ENCODE data around the gene EPHB1. TPM values are rescaled to one million over a fixed set of nuclear protein-coding genes. Genes with fewer than 3 reads are reported as not detected.

The EPHB1 gene
- total RNA-seq, 1 experiment from 2014 or later, result 0.86 TPM

DNA sequence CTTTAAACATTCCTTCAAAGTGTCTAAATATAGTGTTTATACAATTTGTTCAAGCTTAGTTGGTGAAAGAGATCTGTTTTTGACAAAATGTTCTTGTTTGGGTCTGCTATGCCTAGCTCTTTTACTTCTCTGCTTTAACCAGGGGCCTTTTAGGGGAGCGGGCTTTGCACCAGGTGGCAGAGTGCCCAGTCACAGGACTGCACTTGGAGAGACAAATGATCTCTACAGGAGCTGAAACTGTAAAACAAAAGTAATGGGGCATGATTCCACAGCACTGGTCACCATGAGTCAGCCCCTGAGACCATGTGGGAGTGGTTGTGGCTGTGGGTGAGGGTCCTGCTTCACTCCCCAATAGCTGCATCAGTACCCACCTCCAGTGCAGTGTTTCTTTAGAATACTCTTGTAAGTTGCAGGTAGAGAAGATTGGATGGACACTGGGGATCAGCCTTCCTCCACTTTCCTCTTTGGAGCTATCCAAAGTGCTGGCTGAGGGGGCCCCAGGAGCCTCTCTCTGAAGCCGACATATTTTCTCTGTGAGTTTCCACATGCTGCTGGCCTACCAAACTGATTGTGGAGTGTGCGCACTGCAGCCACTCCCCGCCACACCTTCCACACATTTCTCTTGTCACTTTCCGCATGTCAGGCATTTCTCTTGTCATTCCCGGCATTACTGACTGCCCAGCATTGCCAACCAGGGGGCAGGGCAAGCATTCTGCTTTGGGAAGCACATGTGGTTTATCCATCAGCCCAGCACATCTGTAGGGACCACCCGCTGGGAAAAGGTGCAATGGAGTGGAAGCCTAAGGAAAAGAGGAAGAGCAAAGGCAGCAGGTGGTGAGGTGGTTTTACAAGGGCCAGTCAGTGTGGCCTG, 110.0 kb downstream of the EPHB1 start:
- ChIA-PET CTCF (no interaction called here), POLR2A (no interaction called here)
- no TSS peak for BruUV-seq (replicated peaks)

More for the DNA sequence above, 110.0 kb downstream of the EPHB1 start:
- RAD21 ChIA-PET (ENCODE audit: low non-redundant PET in 1 of 2, low total read pairs in 2 of 2, uncharacterized antibody in 2 of 2, unreplicated experiment in 2 of 2), result no interaction called here
- no peak for DNase-seq (ENCODE audit: low read depth, low spot score)
- Histone ChIP-seq H3K27me3 (ENCODE audit: insufficient read depth, low read length) (peaks cover 36% of the 10 kb centered on the region), H3K9ac (ENCODE audit: low read length) (no peak overlapping the region), H3K9me3 (ENCODE audit: control insufficient read depth in 1 of 2, insufficient read depth in 1 of 2, low read depth in 1 of 2, low read length in 2 of 2) (no peaks in the 10 kb centered on the region), H3K4me1 (ENCODE audit: control insufficient read depth in 1 of 2, insufficient read depth in 2 of 2, low read length in 2 of 2) (no peaks in the 10 kb centered on the region), H3K36me3 (ENCODE audit: control insufficient read depth in 1 of 2, insufficient read depth in 2 of 2, low read length in 2 of 2) (no peaks in the 10 kb centered on the region), H2AFZ (ENCODE audit: low read depth, low read length, poor library complexity, severe bottlenecking) (no peak overlapping the region), H3K4me3 (replicated peaks in 1 of 2; ENCODE audit: low read depth in 1 of 2, low read length in 2 of 2) (no peak overlapping the region), H3K79me2 (ENCODE audit: insufficient read depth, low read length) (no peaks in the 10 kb centered on the region), H4K20me1 (ENCODE audit: insufficient read depth) (no peaks in the 10 kb centered on the region), H3K27ac (ENCODE audit: low read depth, low read length) (no peak overlapping the region), H3K9me2 (ENCODE audit: insufficient read depth) (no peaks in the 10 kb centered on the region), H3K4me2 (ENCODE audit: low read length) (no peak overlapping the region)
- TF ChIP-seq TCF7L2 (IDR thresholded peaks at IDR 0.05; ENCODE audit: borderline replicate concordance, extremely low read depth, insufficient read depth, insufficient read length) (no peak), EZH2phosphoT487 (IDR thresholded peaks at IDR 0.05; ENCODE audit: borderline replicate concordance) (no peak), ZNF274 (IDR thresholded peaks at IDR 0.05; ENCODE audit: low read depth, low read length) (no peak), YY1 (IDR thresholded peaks at IDR 0.05; ENCODE audit: extremely low read depth, insufficient replicate concordance, low read depth, low read length) (no peak), ZFX (IDR thresholded peaks at IDR 0.05) (no peak), EGR1 (IDR thresholded peaks at IDR 0.05; ENCODE audit: low read depth) (no peak), FOSL1 (IDR thresholded peaks at IDR 0.05; ENCODE audit: low read depth) (no peak), RAD21 (IDR thresholded peaks at IDR 0.05; ENCODE audit: low read depth) (no peak), CEBPB (IDR thresholded peaks at IDR 0.05; ENCODE audit: low read depth) (no peak), POLR2AphosphoS5 (IDR thresholded peaks at IDR 0.05; ENCODE audit: low read depth, low read length) (no peak), SP1 (IDR thresholded peaks at IDR 0.05; ENCODE audit: low read depth) (no peak), JUND (IDR thresholded peaks at IDR 0.05) (no peak)
- TF ChIP-seq, protein P1, sequence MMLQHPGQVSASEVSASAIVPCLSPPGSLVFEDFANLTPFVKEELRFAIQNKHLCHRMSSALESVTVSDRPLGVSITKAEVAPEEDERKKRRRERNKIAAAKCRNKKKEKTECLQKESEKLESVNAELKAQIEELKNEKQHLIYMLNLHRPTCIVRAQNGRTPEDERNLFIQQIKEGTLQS (IDR thresholded peaks at IDR 0.05), result no peak
- TF ChIP-seq, protein P2, sequence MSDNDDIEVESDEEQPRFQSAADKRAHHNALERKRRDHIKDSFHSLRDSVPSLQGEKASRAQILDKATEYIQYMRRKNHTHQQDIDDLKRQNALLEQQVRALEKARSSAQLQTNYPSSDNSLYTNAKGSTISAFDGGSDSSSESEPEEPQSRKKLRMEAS (IDR thresholded peaks at IDR 0.05), result no peak
- TF ChIP-seq, protein P3, sequence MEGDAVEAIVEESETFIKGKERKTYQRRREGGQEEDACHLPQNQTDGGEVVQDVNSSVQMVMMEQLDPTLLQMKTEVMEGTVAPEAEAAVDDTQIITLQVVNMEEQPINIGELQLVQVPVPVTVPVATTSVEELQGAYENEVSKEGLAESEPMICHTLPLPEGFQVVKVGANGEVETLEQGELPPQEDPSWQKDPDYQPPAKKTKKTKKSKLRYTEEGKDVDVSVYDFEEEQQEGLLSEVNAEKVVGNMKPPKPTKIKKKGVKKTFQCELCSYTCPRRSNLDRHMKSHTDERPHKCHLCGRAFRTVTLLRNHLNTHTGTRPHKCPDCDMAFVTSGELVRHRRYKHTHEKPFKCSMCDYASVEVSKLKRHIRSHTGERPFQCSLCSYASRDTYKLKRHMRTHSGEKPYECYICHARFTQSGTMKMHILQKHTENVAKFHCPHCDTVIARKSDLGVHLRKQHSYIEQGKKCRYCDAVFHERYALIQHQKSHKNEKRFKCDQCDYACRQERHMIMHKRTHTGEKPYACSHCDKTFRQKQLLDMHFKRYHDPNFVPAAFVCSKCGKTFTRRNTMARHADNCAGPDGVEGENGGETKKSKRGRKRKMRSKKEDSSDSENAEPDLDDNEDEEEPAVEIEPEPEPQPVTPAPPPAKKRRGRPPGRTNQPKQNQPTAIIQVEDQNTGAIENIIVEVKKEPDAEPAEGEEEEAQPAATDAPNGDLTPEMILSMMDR (IDR thresholded peaks at IDR 0.05 in 2 of 3, conservative IDR thresholded peaks at IDR 0.05 in 1 of 3; ENCODE audit: borderline replicate concordance in 1 of 3, insufficient read depth in 1 of 3, low read depth in 2 of 3, low read length in 2 of 3), result no peak
- TF ChIP-seq, protein P4, sequence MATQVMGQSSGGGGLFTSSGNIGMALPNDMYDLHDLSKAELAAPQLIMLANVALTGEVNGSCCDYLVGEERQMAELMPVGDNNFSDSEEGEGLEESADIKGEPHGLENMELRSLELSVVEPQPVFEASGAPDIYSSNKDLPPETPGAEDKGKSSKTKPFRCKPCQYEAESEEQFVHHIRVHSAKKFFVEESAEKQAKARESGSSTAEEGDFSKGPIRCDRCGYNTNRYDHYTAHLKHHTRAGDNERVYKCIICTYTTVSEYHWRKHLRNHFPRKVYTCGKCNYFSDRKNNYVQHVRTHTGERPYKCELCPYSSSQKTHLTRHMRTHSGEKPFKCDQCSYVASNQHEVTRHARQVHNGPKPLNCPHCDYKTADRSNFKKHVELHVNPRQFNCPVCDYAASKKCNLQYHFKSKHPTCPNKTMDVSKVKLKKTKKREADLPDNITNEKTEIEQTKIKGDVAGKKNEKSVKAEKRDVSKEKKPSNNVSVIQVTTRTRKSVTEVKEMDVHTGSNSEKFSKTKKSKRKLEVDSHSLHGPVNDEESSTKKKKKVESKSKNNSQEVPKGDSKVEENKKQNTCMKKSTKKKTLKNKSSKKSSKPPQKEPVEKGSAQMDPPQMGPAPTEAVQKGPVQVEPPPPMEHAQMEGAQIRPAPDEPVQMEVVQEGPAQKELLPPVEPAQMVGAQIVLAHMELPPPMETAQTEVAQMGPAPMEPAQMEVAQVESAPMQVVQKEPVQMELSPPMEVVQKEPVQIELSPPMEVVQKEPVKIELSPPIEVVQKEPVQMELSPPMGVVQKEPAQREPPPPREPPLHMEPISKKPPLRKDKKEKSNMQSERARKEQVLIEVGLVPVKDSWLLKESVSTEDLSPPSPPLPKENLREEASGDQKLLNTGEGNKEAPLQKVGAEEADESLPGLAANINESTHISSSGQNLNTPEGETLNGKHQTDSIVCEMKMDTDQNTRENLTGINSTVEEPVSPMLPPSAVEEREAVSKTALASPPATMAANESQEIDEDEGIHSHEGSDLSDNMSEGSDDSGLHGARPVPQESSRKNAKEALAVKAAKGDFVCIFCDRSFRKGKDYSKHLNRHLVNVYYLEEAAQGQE (IDR thresholded peaks at IDR 0.05; ENCODE audit: low read depth), result no peak
- intact Hi-C loops (cut with micrococcal nuclease), result no loop called here
- ATAC-seq, result no peak

Measured in HCT116 (cell line).